ENCODE measurements around the gene TNFRSF25.
"Not testable (repeated sequence)": the region's sequence is repeated elsewhere in the genome, so short reads cannot be mapped to it uniquely, and the experiment has no call there.

The TNFRSF25 gene

DNA sequence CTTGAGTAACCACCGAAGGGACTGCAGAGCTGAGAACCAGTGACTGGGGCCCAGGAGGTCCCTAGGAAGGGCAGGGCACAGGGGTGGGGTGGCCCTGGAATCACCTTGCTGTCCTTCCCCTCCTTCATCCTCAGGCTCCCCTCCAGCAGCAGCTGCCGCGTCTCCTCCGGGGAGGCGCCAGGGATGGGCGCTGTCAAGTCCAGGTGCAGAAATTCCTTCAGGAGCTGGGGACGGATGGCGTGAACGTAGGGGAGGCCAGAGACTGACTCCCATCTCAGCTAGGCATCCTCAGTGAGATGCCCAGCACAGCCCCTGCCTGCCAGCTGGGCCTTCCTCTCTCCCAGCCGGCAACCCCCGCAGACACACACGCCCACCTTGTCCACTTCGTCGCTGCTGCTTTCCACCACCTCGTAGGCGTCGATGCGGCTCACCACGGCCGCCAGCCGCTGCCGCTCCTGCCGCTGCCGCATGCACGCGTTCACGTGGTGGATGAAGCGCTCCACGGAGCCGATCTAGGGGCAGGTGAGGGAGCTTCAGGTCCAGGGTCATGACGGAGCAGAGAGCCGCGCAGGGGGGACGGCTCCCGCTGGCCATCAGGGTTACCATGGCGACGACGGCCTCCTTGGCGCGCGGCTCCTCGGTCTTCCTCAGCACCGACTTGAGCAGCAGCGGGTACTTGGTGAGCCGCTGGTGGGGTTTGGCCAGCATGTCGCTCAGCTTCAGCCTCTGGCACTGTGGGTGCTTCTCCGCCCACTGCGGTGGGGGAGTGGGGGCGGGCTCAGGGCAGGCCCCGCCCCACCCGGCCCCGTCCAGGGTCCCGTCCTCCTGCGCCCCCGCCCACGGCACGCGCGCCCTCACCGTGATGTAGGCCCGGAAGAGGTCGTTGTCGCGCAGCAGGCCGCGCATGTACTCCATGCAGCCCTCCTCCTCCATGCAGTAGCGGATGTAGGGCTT, 4.4 kb upstream of the TNFRSF25 start:
- in situ Hi-C loops (cut with MboI; ENCODE audit: low sequenced_read_pairs), result no loop called here

DNA sequence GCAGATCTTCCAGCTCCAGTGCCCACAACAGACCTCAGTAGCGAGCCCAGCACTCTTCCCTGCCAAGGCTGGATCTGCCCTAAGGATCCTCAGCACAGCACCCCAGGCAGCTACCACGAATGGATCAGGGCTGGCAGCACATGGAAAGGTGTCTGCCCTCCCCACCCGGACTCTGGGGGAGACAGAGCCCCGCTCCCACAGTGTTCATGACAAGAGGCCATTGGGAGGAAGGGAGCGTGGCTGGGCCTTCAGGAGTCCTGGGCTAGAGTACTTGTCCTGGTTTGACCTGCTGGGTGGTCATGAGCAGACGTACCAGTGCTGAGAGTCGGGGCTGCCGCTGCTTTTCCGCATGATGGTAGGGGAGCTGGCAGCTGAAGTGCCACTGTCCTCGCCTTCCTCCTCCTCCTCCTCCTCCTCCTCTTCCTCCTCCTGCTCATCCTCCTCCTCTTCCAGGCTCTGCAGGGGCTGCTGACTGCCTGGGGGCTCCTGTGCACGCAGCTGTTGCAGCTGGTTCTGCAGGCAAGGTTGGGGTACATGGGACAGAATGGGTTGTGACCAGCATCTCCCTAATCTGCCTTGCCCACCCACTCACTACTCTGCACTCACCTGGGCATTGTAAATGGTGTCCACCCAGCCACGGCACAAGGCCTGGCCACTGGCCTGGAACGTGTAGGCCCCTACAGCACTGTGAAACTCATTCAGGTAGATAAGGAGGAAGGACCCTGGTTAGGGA, 2.9 kb upstream of the TNFRSF25 start:
- in situ Hi-C loops (cut with MboI; ENCODE audit: low sequenced_read_pairs), result no loop called here

DNA sequence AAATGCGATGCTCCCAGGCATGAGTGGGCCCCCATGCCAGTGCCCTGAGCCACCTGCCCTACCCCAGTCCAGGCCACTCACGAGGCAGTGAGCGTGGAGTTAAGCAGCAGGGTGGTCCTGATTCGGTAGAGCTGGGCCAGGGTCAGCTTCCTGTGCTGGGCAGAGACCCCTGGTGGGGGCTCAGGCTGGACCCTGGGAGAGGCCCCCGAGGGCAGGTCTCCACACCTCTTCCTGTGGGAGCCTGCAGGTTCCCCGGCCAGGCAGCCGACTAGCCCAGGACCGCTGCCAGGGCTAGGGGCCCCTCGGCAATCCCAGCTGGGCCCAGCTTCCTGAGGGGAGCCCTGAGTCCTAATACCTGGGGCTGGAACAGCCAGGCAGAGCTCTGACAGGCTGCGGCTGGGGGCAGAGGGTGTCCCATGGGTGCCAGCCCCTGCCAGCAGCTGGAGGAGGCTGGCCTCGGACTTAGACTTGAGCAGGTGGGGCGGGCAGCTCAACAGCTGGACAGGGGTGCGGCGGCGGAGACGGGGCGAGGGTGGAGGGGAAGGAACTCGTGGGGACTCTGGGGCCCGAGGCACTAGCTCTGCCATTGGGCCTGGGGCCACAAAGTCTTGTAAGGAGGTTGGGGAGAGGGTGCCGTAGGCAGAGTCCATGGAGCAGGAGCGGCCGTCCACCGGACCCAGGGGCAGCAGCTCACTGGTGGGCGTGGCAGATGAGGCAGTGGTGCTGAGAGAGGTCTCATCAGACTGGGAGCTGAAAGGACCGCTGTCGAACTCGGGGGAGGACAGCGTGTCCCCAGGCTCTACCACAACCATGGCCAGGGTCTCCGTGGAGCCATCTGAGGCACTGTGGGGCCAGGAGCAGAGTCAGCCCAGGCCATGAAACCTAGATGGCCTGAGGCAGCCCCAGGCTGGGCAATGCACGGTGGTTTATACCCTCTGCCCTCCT, 2.0 kb upstream of the TNFRSF25 start:
- in situ Hi-C loops (cut with MboI; ENCODE audit: low sequenced_read_pairs), result no loop called here

DNA sequence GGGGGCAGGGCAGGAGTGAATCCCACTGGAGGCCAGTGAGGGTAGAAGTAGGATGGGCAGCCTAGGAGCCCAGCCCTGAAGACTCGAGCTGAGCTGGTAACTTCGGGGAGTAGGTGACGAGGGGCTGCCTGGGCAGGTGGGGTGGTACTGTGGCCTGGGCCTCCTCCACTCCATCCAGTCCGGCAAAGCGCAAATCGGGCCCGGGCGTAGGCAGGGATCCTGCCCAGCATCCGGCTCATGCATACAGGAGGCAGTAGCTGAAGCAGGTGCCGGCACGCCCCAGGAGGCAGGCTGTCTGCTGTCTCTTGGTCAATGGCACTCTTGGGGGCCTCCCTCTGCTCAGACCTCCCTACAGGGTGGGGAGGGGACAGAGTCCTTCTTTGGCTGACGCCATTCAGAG, 1.3 kb upstream of the TNFRSF25 start:
- in situ Hi-C loops (cut with MboI; ENCODE audit: low sequenced_read_pairs), result no loop called here

DNA sequence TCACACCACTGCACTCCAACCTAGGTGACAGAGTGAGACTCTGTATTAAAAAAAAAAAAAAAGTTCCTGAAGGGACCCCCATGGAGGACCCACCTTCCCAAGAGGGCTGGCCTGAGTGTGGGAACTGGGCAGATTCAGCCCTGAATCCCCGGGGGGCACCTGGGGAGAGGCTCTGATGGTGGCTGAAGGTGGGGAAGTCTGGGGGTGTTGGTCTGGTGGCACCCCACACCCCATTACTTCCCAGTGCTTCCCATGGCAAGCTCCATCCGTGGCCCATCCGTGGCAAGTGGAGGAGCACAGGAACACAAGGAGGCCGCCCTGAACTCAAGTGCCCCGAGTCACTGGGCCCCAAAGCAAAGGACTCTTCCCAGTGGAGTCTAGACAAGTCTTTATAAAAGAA, 778 bp upstream of the TNFRSF25 start:
- in situ Hi-C loops (cut with MboI; ENCODE audit: low sequenced_read_pairs), result no loop called here

DNA sequence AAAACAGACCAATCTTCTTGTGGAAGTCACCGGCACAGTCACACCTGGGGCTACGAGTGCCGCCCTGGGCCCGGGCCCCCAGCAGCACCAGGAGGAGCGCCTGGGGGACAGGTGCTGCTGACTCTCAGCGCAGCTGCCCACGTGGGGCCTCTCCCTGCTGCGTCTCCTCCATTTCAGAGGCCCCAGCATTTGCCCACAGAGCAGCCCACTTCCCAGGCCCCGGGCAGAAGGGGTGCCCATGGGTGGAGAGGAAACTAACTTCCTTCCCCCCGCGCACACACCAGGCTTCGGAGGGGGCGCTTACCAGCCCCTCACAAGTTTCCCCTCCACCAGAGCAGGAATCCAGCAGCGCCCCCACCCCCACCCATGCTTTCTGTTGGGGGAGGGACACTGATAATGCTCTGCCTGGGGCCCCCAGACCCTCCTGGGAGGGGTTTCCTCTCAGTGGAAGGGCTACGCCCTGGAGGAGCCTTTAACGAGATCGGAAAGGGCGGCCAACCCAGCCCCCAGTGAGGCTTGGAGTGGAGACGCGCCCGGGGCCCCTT, 440 bp downstream of the TNFRSF25 start:
- in situ Hi-C loops (cut with MboI; ENCODE audit: low sequenced_read_pairs), result no loop called here

DNA sequence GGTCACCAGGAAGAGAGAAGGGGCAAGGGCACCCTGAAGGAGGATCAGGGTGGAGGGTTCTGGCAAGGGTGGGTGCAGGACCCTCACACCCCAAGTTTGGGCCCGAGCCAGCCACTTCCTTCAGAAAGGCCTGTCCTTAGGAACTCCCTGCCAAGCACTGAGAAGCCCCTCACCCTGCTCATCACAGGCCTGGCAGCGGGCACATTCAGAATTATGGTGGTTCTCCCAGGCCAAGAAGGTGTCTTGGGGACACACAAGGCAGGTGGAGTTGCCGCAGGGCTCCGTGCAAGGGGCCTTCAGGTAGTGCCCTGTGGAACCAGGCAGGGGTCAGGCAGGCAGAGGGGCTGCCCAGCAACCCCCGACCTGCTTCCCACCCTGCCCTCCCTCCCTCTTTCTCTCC, 1.1 kb downstream of the TNFRSF25 start:
- in situ Hi-C loops (cut with MboI; ENCODE audit: low sequenced_read_pairs), result no loop called here

DNA sequence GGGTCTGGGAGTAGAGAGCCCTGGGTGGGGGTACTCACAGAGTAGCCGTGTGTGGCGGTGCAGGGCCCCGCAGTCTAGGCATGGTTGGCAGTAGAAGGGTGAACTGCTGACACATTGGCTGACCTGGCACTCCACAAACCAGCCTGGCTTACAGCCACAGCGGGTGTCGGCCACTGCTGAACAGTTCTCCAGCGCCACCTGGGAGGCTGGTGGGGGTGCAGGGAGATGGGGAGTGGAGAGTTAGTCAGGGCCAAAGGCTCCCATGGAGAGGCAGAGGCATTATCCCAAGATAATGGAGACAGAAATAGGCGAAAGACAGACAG, 1.5 kb downstream of the TNFRSF25 start:
- in situ Hi-C loops (cut with MboI; ENCODE audit: low sequenced_read_pairs), result no loop called here

DNA sequence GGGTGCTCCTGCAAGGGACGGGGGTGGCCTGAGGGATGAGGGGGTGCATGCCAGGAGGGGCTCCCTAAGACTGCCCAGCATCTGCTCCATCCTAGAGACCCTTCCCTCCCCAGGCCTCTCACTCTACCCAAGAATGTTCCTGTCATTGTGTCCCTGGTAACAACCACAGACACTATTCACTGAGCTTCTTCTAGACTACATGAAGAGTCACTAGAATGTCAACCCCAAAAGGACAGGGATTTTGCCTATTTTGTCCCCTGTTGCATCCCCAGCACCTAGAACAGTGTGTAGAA, 2.9 kb downstream of the TNFRSF25 start:
- in situ Hi-C loops (cut with MboI; ENCODE audit: low sequenced_read_pairs), result no loop called here

DNA sequence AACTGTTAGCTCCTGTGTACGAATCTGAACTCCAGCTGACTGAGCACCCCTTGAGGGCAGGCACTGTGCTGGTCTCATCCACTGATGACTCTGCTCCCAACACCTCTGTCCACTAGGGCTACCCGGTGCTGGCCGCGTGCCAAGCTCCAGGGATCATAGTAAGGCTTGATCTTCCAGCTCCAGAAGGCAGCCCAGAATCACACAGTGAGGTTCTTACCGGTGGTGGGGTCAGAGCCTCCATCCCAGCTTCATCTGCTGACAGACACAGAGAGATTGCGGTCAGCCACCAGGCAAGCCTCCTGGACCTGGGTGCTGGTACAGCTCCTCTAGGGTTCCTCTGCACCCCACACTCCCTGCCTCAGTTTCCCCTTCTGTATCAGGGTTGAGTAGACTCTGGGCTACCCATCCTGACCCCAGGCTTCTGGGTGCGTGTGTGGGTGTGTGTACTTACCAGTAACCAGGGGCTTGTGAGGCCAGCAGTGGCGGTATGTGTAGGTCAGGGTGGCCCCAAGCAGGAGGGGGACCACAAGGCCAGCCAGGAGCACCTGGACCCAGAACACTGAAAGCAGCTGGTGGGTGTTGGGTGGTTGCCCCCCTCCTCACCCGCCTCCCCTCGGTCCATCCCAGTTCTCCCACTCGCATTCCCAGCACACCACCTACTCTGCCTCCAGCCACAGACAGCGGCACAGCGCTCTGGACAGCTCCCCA, 3.4 kb downstream of the TNFRSF25 start:
- in situ Hi-C loops (cut with MboI; ENCODE audit: low sequenced_read_pairs), result no loop called here

DNA sequence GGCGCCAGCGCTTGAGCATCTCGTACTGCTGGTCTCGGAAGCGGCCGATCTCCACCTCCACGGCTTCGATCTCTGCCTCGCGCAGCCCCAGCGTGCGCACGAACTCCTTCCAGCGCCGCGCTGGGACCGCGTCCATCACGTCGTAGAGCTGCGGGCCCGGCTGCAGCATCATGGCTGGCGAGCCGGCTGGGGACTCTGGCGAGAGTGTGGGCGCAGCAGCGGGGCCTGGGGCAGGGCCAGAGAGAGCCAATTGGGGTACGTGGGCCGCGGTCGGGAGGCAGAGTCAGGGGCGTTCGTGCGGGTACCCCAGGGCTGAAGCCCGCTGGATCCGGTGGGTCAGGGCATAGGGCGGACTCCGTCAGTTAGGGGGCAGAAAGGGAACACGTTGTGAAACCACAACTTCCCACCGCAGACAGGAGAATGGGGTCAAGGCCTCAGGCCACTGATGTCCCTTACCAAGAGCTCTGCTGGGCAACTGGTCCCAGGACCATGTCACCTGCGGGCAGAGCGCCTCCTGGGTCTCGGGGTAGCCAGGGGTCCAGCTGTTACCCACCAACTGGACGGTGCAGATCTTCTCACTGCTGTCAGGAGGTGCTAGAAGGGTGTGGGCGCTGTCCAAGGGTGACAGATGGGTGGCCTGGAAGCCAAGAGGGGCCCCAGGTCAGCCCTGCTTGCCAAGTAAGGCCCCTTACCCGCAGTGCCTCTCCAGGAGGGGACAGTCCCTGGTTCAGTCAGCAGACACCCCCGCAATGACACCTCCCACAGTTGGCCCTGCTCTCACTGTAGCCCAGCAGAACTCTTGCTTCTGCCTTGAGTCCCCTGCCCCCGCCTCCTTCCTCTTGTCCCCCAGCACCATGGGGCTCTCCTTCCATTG, 4.2 kb downstream of the TNFRSF25 start:
- in situ Hi-C loops (cut with MboI; ENCODE audit: low sequenced_read_pairs), result no loop called here

DNA sequence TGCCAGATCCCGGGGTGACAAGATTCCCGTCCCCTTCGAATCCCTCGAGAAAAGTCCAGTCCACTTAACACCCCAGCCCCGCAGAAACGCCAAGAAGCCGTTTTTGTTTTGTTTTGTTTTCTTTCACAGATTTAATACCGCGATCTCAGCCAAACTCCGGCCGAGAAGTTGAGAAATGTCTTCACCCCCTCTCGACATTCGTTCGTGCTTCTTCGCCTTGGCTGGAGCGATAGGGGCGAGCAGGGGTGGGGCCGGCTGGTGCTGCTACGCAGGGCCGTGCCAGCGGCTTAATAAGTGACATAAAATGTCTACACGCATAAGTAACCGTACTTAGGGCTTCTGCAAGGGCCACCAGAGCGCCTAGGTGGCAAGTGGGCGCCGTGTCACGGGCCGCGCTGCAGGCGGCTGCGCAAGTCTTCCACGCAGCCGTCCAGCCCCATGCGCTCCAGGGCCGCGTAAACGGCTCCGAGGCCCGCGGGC, 4.9 kb downstream of the TNFRSF25 start:
- in situ Hi-C loops (cut with MboI; ENCODE audit: low sequenced_read_pairs), result no loop called here

DNA sequence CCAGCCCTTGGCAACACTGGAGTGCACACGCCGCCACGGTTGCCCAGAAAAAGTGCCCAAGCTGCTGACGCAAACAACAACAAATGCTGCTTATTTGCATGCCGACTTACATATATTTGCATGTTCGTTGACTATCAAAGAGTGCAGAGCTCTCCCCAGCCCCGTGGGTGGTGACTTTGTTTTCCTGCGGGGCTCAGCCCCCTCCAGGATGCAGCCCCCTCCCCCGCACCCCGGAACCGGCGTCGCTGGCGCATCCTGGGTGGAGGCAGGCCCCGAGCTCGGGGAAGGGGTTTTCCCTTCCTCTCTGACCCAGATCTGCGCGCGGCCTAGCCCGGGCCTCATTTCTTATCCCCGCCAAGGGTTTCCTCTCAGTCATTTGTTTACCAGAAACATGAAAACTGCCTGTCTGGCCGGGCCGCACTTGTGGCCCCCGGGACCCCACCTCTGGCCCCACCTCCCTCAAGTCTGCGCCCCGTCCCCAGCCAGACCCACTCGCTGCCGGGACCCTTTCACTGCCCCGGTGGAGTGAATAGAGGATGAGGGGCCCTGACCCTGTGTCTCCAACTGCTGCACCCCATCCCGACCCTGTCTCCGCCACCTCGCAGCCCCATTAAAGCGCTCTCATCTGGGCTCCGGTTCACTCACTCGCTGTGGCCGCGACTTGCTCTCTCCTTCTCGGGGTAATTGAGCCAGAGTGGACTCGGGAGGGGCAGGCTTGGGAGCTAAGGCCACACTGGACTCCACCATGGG, 5.5 kb downstream of the TNFRSF25 start:
- in situ Hi-C loops (cut with MboI; ENCODE audit: low sequenced_read_pairs), result no loop called here

DNA sequence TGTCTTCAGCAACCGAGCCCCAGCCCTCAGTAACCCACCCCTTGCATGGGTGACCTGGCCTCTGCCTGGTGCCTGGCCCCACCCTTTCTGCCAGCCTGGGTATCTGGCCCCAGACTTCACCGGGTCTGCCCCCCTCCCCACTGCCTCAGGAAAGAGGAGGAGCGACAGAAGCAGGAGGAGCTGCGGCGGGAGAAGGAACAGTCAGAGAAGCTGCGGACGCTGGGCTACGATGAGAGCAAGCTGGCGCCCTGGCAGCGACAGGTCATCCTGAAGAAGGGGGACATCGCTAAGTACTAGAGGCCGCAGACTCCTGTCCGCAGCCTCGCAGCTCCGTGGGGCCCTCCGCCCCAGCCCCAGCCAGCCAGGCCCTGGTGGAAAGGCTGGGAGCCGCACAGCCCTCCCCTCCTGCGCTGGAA, 6.1 kb downstream of the TNFRSF25 start:
- in situ Hi-C loops (cut with MboI; ENCODE audit: low sequenced_read_pairs), result no loop called here

DNA sequence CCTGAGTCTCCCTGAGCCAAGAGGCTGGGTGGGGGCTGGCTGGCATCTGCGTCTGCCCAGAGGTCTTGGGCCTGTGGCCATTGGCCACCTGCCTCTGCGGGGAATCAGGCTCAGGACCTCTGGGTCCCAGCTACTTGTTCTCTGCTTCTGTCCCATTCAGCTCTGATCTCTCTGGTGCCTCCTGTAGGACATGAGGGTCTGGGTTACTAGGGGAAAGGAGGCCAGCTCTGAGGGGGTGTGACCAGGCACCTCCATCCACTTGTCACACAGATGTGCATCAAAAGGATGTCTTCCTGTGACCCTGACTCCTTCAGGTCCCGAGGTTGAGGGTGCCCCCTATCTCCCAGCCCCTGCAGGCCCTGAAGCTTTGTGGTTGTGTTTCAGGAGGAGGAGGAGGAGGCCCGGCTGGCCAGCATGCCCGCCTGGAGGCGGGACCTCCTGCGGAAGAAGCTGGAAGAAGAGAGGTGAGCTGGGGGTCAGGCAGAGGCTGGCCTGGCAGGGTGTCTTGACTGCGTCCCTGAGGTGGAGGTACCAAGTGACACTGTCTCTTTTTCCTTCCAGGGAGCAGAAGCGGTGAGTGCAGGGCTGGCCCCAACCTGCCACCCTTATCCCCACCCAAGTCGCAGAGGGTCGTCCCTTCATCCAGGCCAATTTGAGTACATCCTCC, 9.0 kb downstream of the TNFRSF25 start:
- in situ Hi-C loops (cut with MboI; ENCODE audit: low sequenced_read_pairs), result no loop called here

DNA sequence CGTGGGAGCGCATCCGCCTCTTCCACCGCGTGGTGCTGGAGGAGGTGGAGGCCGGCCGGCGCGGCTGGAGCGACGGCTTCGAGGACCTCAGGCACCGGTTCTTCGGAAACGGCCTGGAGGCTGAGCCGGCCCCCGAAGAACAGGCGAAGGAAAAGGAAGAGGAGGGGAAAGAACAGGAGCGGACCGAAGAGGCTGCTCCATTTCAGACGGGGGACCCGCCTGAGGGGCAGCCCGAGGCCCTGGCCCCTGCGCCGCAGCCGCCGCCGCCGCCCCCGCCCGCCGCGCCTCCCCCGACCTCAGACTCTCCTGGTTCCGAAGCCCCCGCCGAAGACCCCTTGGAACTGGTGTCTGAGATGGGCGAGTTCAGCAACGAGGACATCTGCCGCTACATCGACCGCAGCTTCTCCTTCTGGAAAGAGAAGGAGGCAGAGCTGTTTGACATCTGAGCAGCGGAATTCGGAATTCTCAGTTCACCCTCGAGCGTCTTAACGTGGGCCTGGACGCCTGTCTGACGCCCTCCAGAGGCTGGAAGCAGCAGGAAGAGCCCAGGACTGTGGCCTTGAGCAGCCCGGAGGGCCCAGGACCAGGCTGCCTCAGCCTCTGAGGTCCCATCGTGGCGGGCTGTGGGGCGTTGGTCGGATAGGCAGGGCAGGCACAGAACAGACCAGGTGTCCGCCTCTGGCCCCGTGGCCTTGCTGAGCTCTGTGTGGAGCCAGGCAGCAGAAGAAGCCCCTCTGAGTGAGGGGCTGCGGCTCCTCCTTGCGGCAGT, 10.0 kb downstream of the TNFRSF25 start:
- in situ Hi-C loops (cut with MboI; ENCODE audit: low sequenced_read_pairs), result not testable (repeated sequence)

Measured in HL-60/S4 treated with phorbol 12-myristate 13-acetate at 8.2 ng/mL for 4 days and 3 days (cell line).